GM21447 (cell line): ENCODE measurements around the gene LMF1.

Experiments used
- ATAC-seq: cut with Tn5 transposase; IDR thresholded peaks from one replicate; pipeline ENCODE4 v1.9.1; 2021; ENCODE audit not compliant: unreplicated experiment

LMF1 gene

GRCh38 chr16:970766-971581 lies at the start of gene LMF1:
Gene LMF1, minus strand, starts transcription at chr16:970984. Its CDS starts 4 bp downstream, at chr16:970980.
- peak; percentile 68 for ATAC-seq

GRCh38 chr16:1020091-1020399 lies 49.3 kb upstream of the LMF1 start:
- ATAC-seq = no peak

- ATAC-seq = no peak
These were observed 48.7 kb upstream of the LMF1 start for GRCh38 chr16:1019231-1020090.

GRCh38 chr16:1018447-1019198 lies 47.8 kb upstream of the LMF1 start:
- ATAC-seq = no peak

- ATAC-seq = no peak
These were observed 44.1 kb upstream of the LMF1 start for GRCh38 chr16:1014771-1015495.

- no peak for ATAC-seq
These were observed 43.4 kb upstream of the LMF1 start for GRCh38 chr16:1014221-1014620.

- ATAC-seq = no peak
These were observed 42.8 kb upstream of the LMF1 start for GRCh38 chr16:1013593-1013900.

- ATAC-seq = no peak
These were observed 42.2 kb upstream of the LMF1 start for GRCh38 chr16:1012722-1013592.

- ATAC-seq = no peak
These were observed 41.4 kb upstream of the LMF1 start for GRCh38 chr16:1012135-1012534.

GRCh38 chr16:1011316-1012082 lies 40.7 kb upstream of the LMF1 start:
- no peak for ATAC-seq

GRCh38 chr16:1010815-1011214 lies 40.0 kb upstream of the LMF1 start:
- ATAC-seq = no peak

GRCh38 chr16:1010251-1010650 lies 39.5 kb upstream of the LMF1 start:
- ATAC-seq = no peak

- ATAC-seq = no peak
These were observed 38.8 kb upstream of the LMF1 start for GRCh38 chr16:1009358-1010150.

- no peak for ATAC-seq
These were observed 37.3 kb upstream of the LMF1 start for GRCh38 chr16:1008085-1008484.

- no peak for ATAC-seq
These were observed 36.6 kb upstream of the LMF1 start for GRCh38 chr16:1007284-1007850.

GRCh38 chr16:1006781-1007180 lies 36.0 kb upstream of the LMF1 start:
- no peak for ATAC-seq

- ATAC-seq = no peak
These were observed 34.5 kb upstream of the LMF1 start for GRCh38 chr16:1005286-1005685.
